ENCODE measurements around the gene AQP12B. TPM values are rescaled to one million over a fixed set of nuclear protein-coding genes. Genes with fewer than 3 reads are reported as not detected.
"Not testable (repeated sequence)": the region's sequence is repeated elsewhere in the genome, so short reads cannot be mapped to it uniquely, and the experiment has no call there.

AQP12B gene
- total RNA-seq, 1 donor = under 0.01 TPM

DNA sequence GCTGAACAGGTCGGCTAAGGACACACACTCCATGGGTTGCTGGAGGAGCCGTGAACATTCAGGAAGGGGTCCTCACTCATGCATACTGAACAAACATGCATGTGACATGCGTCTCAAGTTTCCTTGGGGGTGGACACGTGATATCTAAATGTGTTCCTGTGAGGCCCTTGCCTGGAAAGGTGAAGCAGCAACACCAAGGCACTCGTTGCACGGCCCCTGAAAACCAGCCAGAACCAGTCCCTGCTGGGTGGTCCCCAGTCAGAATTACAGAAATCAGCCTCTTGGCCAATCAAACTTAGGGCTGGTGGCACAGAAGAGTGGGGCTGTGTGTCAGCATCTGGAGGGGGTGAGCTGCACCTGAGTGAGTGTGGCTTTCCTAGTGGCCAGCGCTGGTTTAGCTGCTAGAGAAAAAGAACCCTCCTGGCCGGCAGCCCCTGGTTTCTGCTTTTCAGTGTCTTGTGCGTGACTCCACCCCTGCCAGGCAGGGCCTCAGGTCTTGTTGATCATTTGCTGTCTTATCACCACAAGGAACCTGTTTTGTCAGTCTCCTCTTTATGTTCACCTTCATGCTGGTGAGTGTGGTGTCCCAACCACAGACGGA lies 3.2 kb upstream of the AQP12B start:
- DNase-seq (ENCODE audit: low read depth in 2 of 3, low spot score in 2 of 3) = peak in 1 of 3 donors; percentile 21

DNA sequence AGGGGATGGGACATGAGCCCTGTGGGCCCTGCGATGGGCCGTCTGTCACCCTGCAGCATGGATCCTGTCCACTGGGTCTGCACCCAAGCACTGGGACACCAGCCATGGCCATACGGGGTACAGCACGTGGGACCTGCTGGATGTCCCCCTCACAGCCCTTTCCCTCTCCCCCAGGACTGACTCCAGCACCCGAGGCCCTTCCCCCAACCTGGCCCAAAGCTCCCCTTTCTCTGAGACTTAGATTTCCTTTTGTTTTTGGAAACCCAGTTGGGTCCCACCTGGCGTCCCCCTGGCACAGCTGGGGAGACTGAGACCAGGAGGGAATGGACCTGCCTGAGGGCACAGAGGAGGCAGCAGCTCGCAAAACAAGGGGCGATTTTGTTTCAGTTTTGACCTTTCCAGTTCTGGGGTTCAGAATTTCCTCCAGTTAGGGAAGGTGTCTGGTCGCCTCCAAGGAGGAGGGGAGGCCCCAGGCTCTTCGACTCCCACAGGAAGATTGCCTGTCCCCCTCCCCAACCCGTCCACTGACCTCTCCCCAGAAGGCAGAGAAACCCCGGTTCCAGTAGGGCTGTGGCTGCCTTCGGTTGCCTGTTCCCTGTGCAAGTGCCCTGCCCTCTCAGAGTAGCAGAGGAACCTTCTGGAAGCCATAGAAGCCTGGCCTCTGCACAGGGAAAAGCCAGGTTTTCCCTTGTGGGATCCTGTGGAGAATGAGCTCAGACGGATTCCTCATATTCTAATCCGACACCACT lies 1.5 kb upstream of the AQP12B start:
- DNase-seq (ENCODE audit: low read depth in 2 of 3, low spot score in 2 of 3) = not testable (repeated sequence)

DNA sequence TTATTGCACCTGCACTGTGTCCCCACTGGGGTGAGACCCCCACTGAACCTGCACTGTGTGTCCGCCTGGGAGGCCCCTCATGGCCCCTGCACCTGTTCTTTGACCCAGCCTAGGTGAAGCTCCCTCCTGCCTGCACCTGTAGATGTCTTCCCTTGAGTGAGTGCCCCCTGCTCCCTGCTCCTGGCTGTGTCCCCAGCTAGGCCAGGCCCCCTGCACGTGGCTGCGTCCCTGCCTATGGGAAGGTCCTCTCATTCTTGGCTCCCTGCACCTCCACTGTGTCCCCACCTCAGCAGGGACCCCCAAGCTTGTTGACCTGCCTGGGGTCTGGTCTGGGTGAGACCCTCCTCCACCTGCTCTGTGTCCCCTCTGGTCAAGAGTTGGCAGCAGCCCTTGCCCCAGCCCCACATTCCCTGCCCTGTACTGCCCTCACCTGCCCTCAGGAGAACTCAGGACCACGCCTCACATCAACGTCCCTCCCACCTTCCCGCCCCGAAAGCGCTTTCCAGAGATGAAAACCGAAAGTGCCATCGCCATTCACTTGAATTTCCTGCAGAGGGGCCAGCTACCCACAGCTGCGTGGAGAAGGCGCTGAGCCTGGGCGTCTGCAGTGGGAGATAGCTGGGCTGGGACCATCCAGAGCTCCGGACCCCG lies 769 bp upstream of the AQP12B start:
- not testable (repeated sequence) for DNase-seq (ENCODE audit: low read depth in 2 of 3, low spot score in 2 of 3)

DNA sequence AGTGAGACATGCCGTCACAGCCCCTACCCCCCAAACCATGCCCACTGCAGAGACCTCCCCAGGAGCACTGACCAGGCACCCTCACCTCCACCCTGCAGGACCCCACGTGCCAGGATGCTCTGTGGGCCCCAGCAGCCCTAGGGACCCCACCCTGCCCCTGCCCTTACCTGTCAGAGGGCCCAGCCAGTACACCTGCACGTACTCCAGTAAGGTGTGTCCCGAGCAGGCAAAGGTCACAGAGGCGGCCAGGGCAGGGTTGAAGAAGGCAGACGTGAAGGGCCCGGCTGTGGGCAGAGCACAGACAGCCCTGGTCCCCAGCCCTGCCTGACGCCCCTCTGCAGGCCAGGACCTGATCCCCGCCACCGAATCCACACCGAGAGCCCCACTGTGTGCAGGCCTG lies 2.5 kb downstream of the AQP12B start:
- not testable (repeated sequence) for DNase-seq (ENCODE audit: low read depth in 2 of 3, low spot score in 2 of 3)

DNA sequence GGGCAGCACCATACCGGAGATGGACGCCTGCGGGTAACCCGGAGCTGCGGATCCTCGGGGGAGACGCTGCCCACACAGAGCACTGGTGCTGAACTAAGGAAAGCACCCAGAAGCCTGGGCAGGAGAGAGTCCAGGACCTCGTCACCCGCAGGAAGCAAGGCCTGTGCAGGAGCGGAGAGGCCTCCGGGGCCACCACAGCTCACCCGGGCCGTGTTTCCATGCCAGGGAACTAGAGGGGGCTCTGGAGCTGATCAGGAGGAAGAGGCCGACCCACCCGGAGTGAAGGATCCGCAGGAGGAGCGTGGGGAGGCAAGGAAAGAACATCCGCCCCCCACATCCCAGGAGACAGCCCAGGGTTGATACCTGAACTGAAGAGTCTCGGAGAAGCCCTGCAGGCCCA lies 3.8 kb downstream of the AQP12B start:
- not testable (repeated sequence) for DNase-seq (ENCODE audit: low read depth in 2 of 3, low spot score in 2 of 3)

DNA sequence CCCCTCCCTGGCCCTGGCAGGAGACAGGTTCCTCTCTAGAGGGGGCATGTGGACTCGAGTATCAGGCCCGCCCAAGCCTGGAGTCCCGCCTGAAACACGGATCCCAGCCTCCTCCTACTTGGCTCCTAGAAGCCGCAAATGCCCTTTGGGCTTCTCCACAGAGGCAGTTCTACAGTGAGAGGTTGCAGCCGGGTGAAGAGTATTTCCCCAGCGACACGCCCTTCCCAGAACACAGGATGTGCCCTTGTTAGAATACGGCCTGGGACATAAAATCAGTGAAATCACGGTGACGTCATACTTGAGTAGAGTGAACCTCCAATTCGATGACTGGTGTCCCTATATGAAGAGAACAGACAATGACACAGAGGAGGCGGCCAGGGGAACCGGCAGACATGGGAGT lies 4.6 kb downstream of the AQP12B start:
- not testable (repeated sequence) for DNase-seq (ENCODE audit: low read depth in 2 of 3, low spot score in 2 of 3)

DNA sequence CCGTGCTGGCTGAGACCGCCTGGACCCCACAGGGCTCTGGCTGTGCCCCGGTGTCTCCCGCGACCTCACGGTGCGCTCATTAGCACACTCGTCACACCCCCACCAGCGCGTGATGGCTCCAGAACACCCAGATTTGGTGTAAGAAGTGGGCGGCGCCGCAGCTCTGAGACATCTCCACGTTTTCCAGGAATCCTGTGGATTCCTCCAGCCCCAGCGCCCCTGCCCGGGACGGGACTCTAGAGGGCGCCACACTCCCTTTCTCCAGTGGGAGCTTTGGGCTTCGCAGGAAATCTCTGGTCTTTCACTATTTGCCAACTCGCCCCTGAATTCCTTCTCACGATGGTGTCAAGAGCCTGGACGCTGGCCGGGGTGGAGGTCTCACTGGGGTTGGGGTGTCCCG lies 7.3 kb downstream of the AQP12B start:
- not testable (repeated sequence) for DNase-seq (ENCODE audit: low read depth in 2 of 3, low spot score in 2 of 3)

DNA sequence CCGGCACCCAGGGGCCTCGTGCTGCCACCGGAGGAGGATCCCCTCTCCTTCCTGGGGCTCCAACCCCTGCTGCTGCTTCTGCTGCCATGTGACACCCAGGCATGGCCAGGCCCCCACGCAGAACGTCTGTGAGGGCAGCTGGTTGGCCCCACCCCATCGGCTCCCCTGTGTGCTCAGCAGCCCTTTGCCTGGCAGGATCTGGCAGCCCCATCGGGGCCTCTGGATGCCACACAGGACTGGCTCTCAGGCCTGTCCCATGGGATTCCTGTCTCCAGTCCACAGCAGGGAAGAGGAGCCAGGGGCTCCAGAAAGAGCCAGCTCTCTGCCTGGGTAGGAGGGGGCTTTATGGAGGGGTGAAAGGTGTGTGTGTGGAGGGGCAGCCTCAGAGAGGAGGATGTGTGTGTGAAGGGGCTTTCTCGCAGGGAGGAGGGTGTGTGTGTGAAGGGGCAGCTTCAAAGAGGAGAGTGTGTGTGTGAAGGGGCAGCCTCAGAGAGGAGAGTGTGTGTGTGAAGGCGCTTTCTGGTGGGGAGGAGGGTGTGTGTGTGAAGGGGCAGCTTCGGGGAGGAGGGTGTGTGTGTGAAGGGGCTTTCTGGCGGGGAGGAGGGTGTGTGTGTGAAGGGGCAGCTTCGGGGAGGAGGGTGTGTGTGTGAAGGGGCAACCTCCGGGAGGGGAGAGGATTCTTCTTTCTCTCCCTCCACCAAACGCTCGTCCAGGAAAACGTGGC lies 8.1 kb downstream of the AQP12B start:
- not testable (repeated sequence) for DNase-seq (ENCODE audit: low read depth in 2 of 3, low spot score in 2 of 3)

DNA sequence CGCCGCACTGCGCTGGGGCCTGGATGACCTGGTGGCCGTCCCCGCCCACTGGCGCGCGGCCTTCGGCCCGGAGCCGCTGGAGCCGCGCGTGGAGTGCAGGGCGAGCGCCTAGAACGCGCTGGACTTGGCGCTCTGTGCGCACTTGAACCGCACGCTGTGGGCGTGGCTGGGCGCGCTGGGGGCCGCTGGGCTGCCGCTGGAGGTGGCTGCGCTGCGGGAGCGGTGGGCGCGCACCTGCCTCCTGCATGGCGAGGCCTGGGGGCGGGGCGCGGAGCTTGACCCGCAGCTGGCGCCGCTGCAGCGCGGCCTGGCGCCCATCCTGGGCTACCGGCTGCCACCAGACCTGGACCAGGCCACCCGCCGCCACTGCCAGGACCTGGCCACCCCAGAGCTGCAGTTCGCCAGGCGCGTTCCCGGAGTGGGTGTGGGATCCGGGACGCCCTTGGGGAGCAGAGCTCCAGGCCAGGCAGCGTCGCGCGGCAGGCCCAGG lies 9.9 kb downstream of the AQP12B start:
- no peak for DNase-seq (ENCODE audit: low read depth in 2 of 3, low spot score in 2 of 3)

DNA sequence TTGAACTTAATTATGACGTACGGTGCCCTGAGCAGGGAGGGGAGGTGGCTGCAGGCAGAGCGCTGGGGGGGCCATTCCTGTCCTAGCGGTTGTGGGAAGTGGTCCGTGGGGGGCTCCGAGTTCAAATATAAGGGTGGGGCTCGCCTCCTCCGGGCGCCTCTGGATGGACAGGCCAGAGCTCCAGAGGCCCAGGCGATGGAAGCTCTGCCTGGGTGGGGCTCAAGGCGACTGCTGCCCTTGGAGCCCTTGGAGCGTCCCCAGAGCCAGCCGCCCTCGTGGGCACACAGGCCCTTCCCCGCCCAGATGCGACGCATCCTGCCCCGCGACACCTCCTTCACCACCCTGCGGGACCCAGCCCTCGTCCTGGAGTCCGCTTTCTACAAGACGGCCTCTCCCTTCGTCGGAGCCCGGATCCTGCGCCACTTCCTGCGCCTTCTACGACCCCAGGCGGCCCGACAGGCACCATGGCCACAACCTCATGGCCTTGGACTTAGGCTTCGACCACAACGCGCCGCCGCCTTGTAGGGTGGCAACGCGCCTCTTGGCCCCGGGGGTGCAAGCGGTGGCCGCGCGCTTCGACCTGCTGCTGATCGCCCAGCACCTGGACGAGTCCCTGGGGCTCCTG lies 10.5 kb downstream of the AQP12B start:
- DNase-seq (ENCODE audit: low read depth in 2 of 3, low spot score in 2 of 3) = no peak

DNA sequence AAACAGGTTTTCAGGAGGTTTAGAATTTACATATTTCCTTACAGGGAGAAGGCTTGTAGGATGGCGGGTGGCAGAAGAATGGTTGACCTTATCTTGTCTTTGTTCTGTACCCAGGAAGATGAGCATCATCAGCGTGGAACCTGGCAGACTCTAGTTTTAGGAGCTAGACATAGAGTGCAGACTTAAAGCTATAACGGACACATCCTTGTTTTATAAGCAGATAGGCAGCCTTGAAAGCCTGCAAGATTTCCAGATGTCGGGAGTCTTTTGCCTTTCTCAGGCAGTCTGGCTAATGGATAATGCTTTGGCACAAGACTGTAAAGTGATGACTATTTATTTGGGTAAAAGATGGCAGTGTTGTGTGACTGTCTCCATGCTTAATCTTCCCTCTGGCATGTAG lies 11.7 kb downstream of the AQP12B start:
- no peak for DNase-seq (ENCODE audit: low read depth in 2 of 3, low spot score in 2 of 3)

DNA sequence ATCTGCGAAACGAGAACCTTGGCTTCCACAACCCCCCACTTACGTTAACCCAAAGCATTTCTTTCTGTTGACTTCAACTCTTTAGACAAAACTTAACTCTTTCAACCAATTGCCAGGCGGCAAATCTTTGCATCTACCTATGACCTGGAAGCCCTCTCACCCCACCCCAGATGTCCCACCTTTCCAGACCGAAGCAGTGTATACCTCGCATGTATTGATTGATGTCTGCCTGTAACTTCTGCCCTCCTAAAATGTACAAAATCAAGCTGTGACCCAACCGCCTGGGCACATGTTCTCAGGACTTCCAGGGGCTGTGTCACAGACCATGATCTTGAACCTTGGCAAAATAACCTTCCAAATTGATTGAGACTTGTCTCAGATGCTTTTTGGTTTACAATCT lies 12.3 kb downstream of the AQP12B start:
- DNase-seq (ENCODE audit: low read depth in 2 of 3, low spot score in 2 of 3) = no peak

DNA sequence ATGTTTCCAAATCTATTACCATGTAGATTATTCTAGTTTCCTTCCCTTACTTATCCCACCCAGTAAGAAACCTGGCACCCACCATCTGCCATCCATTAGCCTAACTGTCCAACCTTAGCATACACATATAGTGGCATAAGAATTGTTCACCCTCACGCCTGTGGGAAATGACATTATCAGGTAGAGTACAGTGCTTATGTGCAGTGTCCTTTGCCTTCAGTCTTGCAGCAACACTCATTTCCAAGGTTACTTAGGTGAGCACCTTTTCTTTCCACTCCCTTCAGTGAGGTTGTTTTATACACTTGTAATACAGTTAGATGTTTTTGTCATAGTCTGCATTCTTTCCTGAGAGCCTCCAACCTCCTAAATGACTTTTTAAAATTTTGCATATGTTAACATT lies 18.1 kb downstream of the AQP12B start:
- no peak for DNase-seq (ENCODE audit: low read depth in 2 of 3, low spot score in 2 of 3)

DNA sequence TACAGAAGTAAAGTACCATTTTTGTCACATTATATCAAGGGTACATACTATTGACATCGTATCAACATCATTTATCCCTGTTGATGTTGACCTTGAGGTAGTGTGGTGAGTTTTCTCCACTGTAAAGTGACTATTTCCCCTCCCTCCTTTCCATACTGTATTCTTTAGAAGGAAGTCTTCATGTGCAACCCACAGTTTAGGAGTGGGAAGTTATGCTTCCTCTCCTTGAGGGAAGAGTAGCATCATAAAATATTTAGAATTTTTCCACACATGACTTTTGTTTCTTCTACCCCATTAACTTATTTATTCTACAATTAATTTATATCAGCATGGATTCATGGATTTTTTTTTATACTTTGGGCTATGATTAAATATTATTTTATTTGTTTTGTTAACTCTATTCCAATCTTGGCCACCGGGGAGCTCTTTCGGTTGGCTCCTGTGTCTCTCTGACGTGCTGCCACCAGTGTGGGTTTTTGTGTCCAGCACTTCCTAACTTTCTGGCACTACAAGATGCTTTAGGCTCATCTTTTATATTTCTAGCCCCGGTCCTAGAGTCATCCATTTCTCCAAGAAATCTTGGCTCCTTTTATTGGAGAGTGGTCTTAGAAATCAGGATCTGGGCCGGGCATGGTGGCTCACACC lies 19.0 kb downstream of the AQP12B start:
- no peak for DNase-seq (ENCODE audit: low read depth in 2 of 3, low spot score in 2 of 3)

DNA sequence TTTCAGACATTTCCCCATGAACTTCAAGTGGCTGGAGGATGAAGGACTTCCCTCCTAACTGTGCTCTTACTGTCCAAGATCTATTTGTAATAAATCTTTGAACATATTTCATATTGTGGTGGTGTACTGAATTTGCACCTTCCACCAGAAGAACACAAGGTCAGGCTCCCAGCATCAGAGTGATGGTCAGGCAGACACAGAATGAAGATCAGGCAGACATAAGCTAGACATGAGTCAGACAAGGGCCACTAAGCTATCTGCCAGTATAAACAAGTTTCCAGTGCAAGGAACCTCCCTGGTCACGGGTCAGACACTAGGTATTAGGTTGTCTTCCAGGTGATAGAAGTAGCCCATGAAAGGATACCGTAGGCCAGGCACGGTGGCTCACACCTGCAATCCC lies 20.0 kb downstream of the AQP12B start:
- DNase-seq (ENCODE audit: low read depth in 2 of 3, low spot score in 2 of 3) = no peak

DNA sequence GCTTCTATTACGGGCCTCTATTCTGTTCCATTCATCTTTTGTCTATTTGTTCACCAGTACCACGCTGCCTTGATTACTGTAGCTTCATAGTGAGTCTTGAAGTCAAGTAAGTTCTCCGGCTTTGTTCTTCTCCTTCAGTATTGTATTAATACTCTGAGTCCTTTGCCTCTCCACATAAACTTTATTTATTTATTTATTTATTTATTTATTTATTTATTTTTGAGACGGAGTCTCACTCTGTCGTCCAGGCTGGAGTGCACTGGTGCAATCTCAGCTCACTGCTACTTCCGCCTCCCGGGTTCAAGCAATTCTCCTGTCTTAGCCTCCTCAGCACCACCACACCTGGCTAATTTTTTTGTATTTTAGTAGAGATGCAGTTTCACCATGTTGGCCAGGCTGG lies 22.8 kb downstream of the AQP12B start:
- DNase-seq (ENCODE audit: low read depth in 2 of 3, low spot score in 2 of 3) = not testable (repeated sequence)

DNA sequence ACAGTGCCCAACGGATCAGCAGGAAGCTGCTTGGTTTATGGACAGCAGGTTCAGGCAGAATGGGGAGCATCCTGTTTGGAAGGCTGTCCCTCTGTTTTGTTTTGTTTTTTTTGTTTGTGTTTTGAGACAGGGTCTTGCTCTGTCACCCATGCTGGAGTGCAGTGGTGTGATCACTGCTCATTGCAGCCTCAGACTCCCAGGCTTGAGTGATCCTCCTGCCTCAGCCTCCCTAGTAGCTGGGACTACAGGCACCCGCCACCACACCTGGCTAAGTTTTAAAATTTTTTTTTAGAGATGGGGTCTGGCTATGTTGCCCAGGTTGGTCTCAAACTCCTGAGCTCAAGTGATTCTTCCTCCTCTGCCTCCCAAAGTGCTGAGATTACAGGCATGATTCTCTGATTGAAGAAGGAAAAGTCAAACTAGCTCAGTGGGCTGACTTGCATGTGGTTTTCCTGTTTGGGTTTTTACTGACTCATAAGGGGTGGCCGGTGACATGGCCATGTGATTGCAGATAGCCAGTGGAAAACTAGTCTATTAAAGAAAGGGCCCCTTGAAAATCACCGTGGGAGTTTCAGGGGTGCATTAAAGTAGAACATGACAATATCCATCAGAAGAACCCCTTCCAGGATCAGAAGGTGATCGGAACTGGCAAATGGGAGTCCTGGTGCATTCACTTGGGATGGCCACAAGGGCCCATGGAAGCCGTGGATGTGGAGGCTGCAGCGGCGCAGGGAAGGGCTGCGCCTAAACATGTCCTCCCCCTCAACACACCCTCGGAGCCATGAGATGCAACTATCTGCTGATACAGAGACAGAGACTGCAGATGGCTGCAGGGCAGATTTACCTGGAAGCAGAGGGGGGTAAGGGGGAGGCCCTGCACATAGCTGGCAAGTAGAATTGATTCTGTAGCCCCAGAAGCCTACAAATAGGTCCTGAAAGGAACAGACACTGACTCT lies 26.5 kb downstream of the AQP12B start:
- peak in 2 of 3 donors; percentile 72 to 76 for DNase-seq (ENCODE audit: low read depth in 2 of 3, low spot score in 2 of 3)

DNA sequence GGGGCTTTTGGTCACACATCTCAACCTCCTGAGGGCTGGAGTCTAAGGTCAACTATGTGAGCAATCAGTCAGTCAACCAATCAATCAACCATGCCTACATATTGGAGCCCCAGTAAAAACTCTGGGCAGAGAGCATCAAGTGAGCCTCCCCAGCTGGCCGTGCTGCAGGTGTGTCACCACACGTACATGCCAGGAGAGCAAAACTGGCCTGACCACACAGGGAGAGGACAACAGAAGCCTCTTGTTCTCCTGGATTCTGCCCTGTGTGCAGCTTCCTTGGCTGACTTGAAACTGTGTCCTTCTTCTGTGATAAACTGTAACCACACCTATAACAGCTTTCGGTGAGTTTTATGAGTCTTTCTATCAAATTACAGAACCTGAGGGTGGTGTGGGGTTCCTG lies 31.5 kb downstream of the AQP12B start:
- DNase-seq (ENCODE audit: low read depth in 2 of 3, low spot score in 2 of 3) = no peak

Data from hematopoietic multipotent progenitor cell (in vitro differentiated cells).